ENCODE results near the gene RTN4.

Gene RTN4

GRCh38 chr2:54946220-54946805 lies 103.9 kb downstream of the RTN4 start:
- DNase-seq = no peak

GRCh38 chr2:54945391-54946219 lies 104.6 kb downstream of the RTN4 start:
- DNase-seq = no peak

GRCh38 chr2:54944724-54945326 lies 105.4 kb downstream of the RTN4 start:
- DNase-seq = no peak

GRCh38 chr2:54942373-54942772 lies 107.9 kb downstream of the RTN4 start:
- no peak for DNase-seq

DNA sequence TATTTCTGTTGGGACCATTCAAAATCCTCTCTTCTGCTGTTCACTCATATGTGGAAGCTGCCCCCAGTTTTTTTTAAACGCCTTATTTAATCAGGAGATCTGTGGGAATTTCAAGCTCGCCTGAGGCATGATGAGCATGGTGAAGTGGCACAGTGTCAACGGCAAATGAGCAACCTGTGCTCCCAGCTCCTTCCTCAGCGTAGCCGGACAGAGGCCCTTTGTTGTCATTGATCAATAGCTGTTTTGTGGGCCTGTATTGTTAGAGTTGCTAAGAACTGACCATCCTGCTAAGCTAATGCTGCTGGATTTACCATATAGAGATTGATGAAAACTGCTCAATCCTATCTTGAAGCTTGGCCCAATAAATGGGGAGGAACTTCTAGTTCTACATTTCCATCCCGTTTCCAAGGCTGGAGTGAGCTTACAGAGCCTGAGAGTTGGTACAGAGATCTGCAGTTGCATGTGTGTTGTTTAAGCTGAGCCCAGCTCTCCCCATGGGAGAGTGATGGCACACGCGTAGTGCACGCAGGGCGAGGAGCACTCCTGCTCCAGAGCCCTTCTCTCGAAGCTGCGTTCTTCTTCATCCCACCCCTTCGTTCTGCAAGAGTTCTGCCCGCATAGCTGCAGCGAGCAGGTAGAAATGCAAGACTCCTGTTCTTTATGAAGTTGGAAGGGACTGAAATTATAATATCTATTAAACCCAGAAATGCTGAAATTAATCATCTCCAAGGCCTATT lies 108.8 kb downstream of the RTN4 start:
- no peak for DNase-seq

GRCh38 chr2:54940723-54941122 lies 109.5 kb downstream of the RTN4 start:
- no peak for DNase-seq

- no peak for DNase-seq
Observed at GRCh38 chr2:54939446-54940118, 110.7 kb downstream of the RTN4 start.

DNA sequence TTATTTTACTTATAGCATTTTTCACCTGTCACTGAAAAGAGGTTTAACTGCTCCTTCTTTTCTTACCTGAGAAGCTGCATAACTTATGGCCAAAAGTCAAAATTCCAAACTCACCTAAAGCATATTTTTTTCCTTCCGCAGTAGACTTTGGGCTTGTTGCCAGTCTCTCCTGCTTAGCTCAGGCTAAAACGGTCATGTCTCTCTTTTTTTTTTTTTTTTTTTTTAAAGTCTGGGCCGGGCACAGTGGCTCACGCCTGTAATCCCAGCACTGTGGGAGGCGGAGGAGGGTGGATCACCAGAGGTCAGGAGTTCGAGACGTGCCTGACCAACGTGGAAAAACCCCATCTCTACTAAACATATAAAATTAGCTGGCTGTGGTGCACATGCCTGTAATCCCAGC lies 113.5 kb downstream of the RTN4 start:
- no peak for DNase-seq

DNA sequence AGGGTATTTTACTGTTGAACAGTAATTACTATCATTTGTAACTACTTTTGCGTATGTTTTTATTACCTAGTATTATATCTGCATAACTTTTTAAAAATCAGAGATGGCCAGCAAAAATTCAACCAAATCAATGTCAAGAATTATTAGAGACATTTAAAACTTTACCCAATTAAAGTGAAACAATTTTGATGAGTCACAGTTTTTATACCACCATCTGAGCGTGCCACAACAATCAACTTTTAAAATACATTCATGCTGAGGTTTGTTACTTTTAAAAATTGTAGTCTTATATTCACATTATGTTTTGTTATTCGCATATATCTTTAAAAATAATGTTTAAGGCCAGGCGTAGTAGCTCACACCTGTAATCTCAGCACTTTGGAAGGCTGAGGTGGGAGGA lies 114.9 kb downstream of the RTN4 start:
- no peak for DNase-seq

GRCh38 chr2:54931473-54931872 lies 118.8 kb downstream of the RTN4 start:
- DNase-seq = no peak

- no peak for DNase-seq
Observed at GRCh38 chr2:54928719-54929118, 121.5 kb downstream of the RTN4 start.

GRCh38 chr2:54927751-54928615 lies 122.3 kb downstream of the RTN4 start:
- no peak for DNase-seq

DNA sequence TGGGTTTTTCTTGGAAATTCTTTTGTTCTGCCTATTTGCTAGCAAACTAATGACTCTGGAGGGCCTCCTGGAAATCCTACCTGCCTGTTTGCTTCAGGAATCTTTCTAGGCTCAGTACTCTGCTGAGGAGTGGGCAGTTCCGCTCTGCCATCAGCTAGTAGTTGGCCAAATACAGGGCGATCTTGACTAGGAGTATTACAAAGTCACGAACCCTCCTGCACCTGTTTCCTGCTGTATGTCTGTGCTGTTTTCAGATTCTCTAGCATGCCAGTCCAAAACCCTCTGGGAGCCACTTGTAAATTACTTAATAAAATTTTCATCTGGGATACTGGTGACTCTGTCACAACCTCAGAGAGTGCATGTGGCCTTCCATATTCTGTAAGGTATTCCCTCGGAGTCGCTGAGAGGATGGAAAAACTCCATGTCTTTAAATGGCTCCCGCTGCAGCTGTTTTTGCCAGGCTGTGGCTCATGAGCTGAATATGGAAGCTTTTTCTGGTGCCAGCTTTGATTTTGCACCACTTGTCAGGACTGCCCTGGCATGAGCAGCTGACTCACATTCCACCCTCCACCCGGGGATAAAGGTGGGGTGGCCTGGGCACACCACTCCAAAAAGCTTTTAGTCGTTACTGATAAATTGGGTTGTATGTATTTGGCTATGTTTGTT lies 123.0 kb downstream of the RTN4 start:
- no peak for DNase-seq

DNA sequence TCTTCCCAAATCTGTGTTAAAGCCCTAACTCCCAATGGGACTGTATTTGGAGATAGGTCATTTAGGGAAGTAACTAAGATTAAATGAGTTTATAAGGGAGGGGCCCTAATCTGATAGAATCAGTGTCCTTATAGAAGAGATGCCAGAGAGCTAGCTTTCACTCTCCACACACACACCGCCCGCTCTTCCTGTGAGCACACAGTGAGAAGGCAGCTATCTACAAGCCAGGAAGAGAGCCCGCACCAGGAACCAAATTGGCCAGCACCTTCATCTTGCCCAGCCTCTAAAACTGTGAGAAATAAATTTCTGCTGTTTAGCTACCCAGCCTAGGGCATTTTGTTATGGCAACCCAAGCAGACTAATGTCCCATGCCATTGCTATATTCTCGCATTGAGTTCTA lies 125.2 kb downstream of the RTN4 start:
- DNase-seq = no peak

DNA sequence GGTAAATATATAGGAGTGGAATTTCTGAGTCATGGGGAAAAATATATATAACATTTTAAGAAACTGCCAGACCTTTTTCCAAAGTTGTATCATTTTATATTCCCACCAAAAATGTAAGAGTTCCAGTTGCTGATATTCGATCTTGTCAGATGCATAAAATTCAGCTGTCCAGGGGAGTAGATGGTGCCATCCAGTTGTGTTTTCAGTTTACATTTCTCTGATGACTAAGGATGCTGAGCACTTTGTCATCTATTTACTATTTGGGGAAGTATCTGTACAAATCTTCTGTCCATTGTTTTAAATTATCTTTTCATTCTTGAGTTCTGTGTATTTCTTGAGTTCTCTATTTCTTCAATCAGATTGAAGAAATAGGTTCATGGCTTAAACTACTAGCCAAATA lies 126.1 kb downstream of the RTN4 start:
- DNase-seq = no peak

Data from NCI-H2227 treated with DMSO at 0.1 percent for 48 hours (cell line).